Activated CD8-positive, alpha-beta T cell treated with anti-CD3 and anti-CD28 coated beads, Interleukin-2, amount 10 ng/mL, durations not matched to agents 7 days and 5 days (primary cell): Measurements from ENCODE around the gene SPATA33. TPM values are rescaled to one million over a fixed set of nuclear protein-coding genes. Genes with fewer than 3 reads are reported as not detected.
"Not testable (repeated sequence)": the region's sequence is repeated elsewhere in the genome, so short reads cannot be mapped to it uniquely, and the experiment has no call there.

ENCODE experiments used
- ATAC-seq: fragments of 150-1000 bp; cut with Tn5 transposase; one replicate; pipeline ENCODE4 v1.10.0; 2021; ENCODE audit warnings: moderate library complexity
- CTCF ChIA-PET: fragments of 350-600 bp; sonication (Branson Sonifier 250); formaldehyde crosslinking; loops from one replicate; lab custom pipeline; 2021; ENCODE audit warnings: antibody characterized with exemption; lab: Charles Lee
- POLR2A ChIA-PET: fragments of 350-600 bp; sonication (Branson Sonifier 250); formaldehyde crosslinking; loops from one replicate; lab custom pipeline; 2021; ENCODE audit warnings: antibody characterized with exemption; lab: Charles Lee
- DNase-seq: peaks from one replicate; pipeline ENCODE4 v3.0.0-alpha.2; 2020
- H3K27ac Mint-ChIP-seq: one replicate; pipeline ENCODE4 v1.8.0; 2021; ENCODE audit warnings: mild to moderate bottlenecking, mixed read lengths
- H3K27me3 Mint-ChIP-seq: one replicate; pipeline ENCODE4 v1.8.0; 2021; ENCODE audit warnings: low read depth, mixed read lengths
- H3K36me3 Mint-ChIP-seq: one replicate; pipeline ENCODE4 v1.8.0; 2021; ENCODE audit warnings: low read depth, mixed read lengths
- H3K4me1 Mint-ChIP-seq: one replicate; pipeline ENCODE4 v1.8.0; 2021; ENCODE audit warnings: low read depth, mixed read lengths
- H3K4me3 Mint-ChIP-seq: one replicate; pipeline ENCODE4 v1.8.0; 2021; ENCODE audit warnings: mild to moderate bottlenecking, mixed read lengths
- H3K9me3 Mint-ChIP-seq: one replicate; pipeline ENCODE4 v1.8.0; 2022; ENCODE audit warnings: mixed read lengths; ENCODE audit not compliant: insufficient read depth
- total RNA-seq, 2 experiments: library from RNA; stranded (reverse); gene quantifications; one replicate each; pipeline ENCODE4 v1.2.3, GENCODE V29; 2021

The SPATA33 gene
- total RNA-seq, 2 experiments from 2014 or later, result 13.2 to 16.1 TPM

GRCh38 chr16:89634463-89635385 is 22.9 kb upstream of the SPATA33 start:
- H3K4me1 Mint-ChIP-seq, CTCF ChIA-PET, H3K27me3 Mint-ChIP-seq, H3K4me3 Mint-ChIP-seq, H3K9me3 Mint-ChIP-seq, H3K36me3 Mint-ChIP-seq, DNase-seq, ATAC-seq, H3K27ac Mint-ChIP-seq: not testable (repeated sequence)
- POLR2A ChIA-PET, result interaction anchor here (0.6 to 1.1 kb wide), 2 partner anchors 319 to 564 kb away, joined by 3 read pairs; no protein-coding TSS in a partner anchor

- no peak for DNase-seq
- ATAC-seq, result no peak
- CTCF ChIA-PET, result no interaction called here
- Mint-ChIP-seq H3K27ac (no peak overlapping the region), H3K9me3 (no peaks in the 10 kb centered on the region), H3K4me3 (no peak overlapping the region), H3K4me1 (peaks cover 9% of the 10 kb centered on the region), H3K36me3 (no peaks in the 10 kb centered on the region), H3K27me3 (no peaks in the 10 kb centered on the region)
- POLR2A ChIA-PET, result no interaction called here
Measured at GRCh38 chr16:89636663-89637062, 21.0 kb upstream of the SPATA33 start.

GRCh38 chr16:89637379-89637778 is 20.3 kb upstream of the SPATA33 start:
- H3K27me3 Mint-ChIP-seq, result no peaks in the 10 kb centered on the region
- no peaks in the 10 kb centered on the region for H3K36me3 Mint-ChIP-seq
- H3K4me3 Mint-ChIP-seq, result no peak overlapping the region
- ATAC-seq, result no peak
- ChIA-PET POLR2A (interaction anchor here (0.5 kb wide), 1 partner anchor 34 kb away, joined by 3 read pairs; no protein-coding TSS in a partner anchor), CTCF (no interaction called here)
- H3K4me1 Mint-ChIP-seq, result peaks cover 9% of the 10 kb centered on the region
- H3K9me3 Mint-ChIP-seq, result no peaks in the 10 kb centered on the region
- no peak for DNase-seq
- no peak overlapping the region for H3K27ac Mint-ChIP-seq

GRCh38 chr16:89638455-89638854 is 19.2 kb upstream of the SPATA33 start:
- ChIA-PET POLR2A (no interaction called here), CTCF (no interaction called here)
- H3K4me1 Mint-ChIP-seq, result peaks cover 9% of the 10 kb centered on the region
- no peaks in the 10 kb centered on the region for H3K36me3 Mint-ChIP-seq
- H3K27ac Mint-ChIP-seq, result no peak overlapping the region
- DNase-seq (no peak), ATAC-seq (no peak)
- no peaks in the 10 kb centered on the region for H3K9me3 Mint-ChIP-seq
- no peaks in the 10 kb centered on the region for H3K27me3 Mint-ChIP-seq
- H3K4me3 Mint-ChIP-seq, result no peak overlapping the region

GRCh38 chr16:89639385-89639784 is 18.3 kb upstream of the SPATA33 start:
- peaks cover 4% of the 10 kb centered on the region for H3K36me3 Mint-ChIP-seq
- no peak overlapping the region for H3K4me3 Mint-ChIP-seq
- H3K27me3 Mint-ChIP-seq, result no peaks in the 10 kb centered on the region
- ChIA-PET POLR2A (no interaction called here), CTCF (no interaction called here)
- no peaks in the 10 kb centered on the region for H3K9me3 Mint-ChIP-seq
- no peak for DNase-seq
- H3K4me1 Mint-ChIP-seq, result peaks cover 9% of the 10 kb centered on the region
- H3K27ac Mint-ChIP-seq, result no peak overlapping the region
- ATAC-seq, result no peak

GRCh38 chr16:89641458-89642119 is 16.0 kb upstream of the SPATA33 start:
- Mint-ChIP-seq H3K4me3 (peak overlapping the region; percentile 29), H3K27me3 (no peaks in the 10 kb centered on the region), H3K4me1 (peaks cover 9% of the 10 kb centered on the region), H3K9me3 (no peaks in the 10 kb centered on the region), H3K36me3 (peaks cover 17% of the 10 kb centered on the region), H3K27ac (no peak overlapping the region)
- POLR2A ChIA-PET, result interaction anchor here (0.8 kb wide), 1 partner anchor 424 kb away, joined by 3 read pairs; the partner anchor contains the start of gene ZNF778
- ATAC-seq (no peak), DNase-seq (no peak)
- CTCF ChIA-PET, result interaction anchor here (0.7 kb wide), 1 partner anchor 78 kb away, joined by 4 read pairs; no protein-coding TSS in a partner anchor

- H3K9me3 Mint-ChIP-seq, result no peaks in the 10 kb centered on the region
- POLR2A ChIA-PET, result interaction anchor here (0.8 kb wide), 1 partner anchor 425 kb away, joined by 3 read pairs; the partner anchor contains the start of gene ZNF778
- CTCF ChIA-PET, result interaction anchor here (1.0 kb wide), 1 partner anchor 9 kb away, joined by 3 read pairs; no protein-coding TSS in a partner anchor
- ATAC-seq (no peak), DNase-seq (no peak)
- peaks cover 9% of the 10 kb centered on the region for H3K4me1 Mint-ChIP-seq
- peaks cover 21% of the 10 kb centered on the region for H3K36me3 Mint-ChIP-seq
- no peak overlapping the region for H3K4me3 Mint-ChIP-seq
- no peak overlapping the region for H3K27ac Mint-ChIP-seq
- no peaks in the 10 kb centered on the region for H3K27me3 Mint-ChIP-seq
Measured at GRCh38 chr16:89642574-89642973, 15.1 kb upstream of the SPATA33 start.

- peaks cover 9% of the 10 kb centered on the region for H3K4me1 Mint-ChIP-seq
- no peak overlapping the region for H3K4me3 Mint-ChIP-seq
- DNase-seq, result no peak
- H3K27ac Mint-ChIP-seq, result no peak overlapping the region
- ChIA-PET CTCF (no interaction called here), POLR2A (no interaction called here)
- peaks cover 27% of the 10 kb centered on the region for H3K36me3 Mint-ChIP-seq
- ATAC-seq, result no peak
- H3K27me3 Mint-ChIP-seq, result no peaks in the 10 kb centered on the region
- H3K9me3 Mint-ChIP-seq, result no peaks in the 10 kb centered on the region
Measured at GRCh38 chr16:89643769-89644300, 13.8 kb upstream of the SPATA33 start.

GRCh38 chr16:89645122-89645521 is 12.5 kb upstream of the SPATA33 start:
- Mint-ChIP-seq H3K36me3 (peaks cover 34% of the 10 kb centered on the region), H3K27ac (no peak overlapping the region), H3K27me3 (no peaks in the 10 kb centered on the region), H3K4me1 (peaks cover 9% of the 10 kb centered on the region), H3K4me3 (no peak overlapping the region), H3K9me3 (no peaks in the 10 kb centered on the region)
- DNase-seq (no peak), ATAC-seq (no peak)
- CTCF ChIA-PET, result no interaction called here
- POLR2A ChIA-PET, result no interaction called here

GRCh38 chr16:89646270-89646669 is 11.4 kb upstream of the SPATA33 start:
- Mint-ChIP-seq H3K9me3 (no peaks in the 10 kb centered on the region), H3K27ac (no peak overlapping the region), H3K4me1 (peaks cover 2% of the 10 kb centered on the region), H3K36me3 (peaks cover 39% of the 10 kb centered on the region), H3K4me3 (no peak overlapping the region), H3K27me3 (no peaks in the 10 kb centered on the region)
- ChIA-PET POLR2A (no interaction called here), CTCF (interaction anchor here (0.9 kb wide), 1 partner anchor 54 kb away, joined by 3 read pairs; no protein-coding TSS in a partner anchor)
- DNase-seq (no peak), ATAC-seq (no peak)

GRCh38 chr16:89646906-89647305 is 10.7 kb upstream of the SPATA33 start:
- H3K27ac Mint-ChIP-seq, result no peak overlapping the region
- no peak overlapping the region for H3K4me3 Mint-ChIP-seq
- CTCF ChIA-PET, result no interaction called here
- no peak for DNase-seq
- ATAC-seq, result no peak
- no peaks in the 10 kb centered on the region for H3K4me1 Mint-ChIP-seq
- H3K27me3 Mint-ChIP-seq, result no peaks in the 10 kb centered on the region
- H3K9me3 Mint-ChIP-seq, result no peaks in the 10 kb centered on the region
- peaks cover 39% of the 10 kb centered on the region for H3K36me3 Mint-ChIP-seq
- POLR2A ChIA-PET, result no interaction called here
